Measurements from ENCODE around the gene SLC34A3. TPM values are rescaled to one million over a fixed set of nuclear protein-coding genes. Genes with fewer than 3 reads are reported as not detected.

The SLC34A3 gene
- total and polyA plus RNA-seq, 4 donors, result 0.03 to 0.65 (median 0.12) TPM; not detected in 1

DNA sequence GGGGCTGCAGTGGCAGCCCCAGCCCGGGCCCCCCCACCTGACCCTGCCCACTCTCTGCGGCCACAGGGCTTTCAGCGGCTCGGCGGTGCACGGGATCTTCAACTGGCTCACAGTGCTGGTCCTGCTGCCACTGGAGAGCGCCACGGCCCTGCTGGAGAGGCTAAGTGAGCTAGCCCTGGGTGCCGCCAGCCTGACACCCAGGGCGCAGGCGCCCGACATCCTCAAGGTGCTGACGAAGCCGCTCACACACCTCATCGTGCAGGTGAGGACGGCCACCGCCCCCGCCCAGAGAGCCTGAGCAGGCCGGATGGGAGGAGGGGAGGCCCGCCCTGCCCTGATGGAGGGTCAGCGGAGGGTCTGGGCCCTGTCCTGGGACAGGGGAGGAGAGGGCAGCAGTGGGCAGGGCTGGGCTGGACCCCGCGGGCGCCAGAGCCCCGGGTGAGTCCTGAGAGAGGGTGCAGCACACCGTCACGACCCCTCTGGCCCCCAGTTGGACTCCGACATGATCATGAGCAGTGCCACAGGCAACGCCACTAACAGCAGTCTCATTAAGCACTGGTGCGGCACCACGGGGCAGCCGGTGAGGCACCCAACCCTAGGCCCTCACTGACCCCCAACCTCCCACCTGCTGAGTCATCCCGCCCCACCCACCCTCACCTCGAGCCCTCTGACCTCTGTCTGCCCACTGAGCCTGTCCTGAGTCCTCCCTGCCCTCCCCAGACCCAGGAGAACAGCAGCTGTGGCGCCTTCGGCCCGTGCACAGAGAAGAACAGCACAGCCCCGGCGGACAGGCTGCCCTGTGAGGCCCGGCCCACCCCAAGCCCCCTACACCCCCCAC is 2.7 kb downstream of the SLC34A3 start:
- ATAC-seq (ENCODE audit: insufficient read depth, low FRiP score) (no peak), DNase-seq (no peak)
- WGBS, 2 donors, result 79 to 87% methylated on average over 35 to 40 of the region's 40 CpGs

DNA sequence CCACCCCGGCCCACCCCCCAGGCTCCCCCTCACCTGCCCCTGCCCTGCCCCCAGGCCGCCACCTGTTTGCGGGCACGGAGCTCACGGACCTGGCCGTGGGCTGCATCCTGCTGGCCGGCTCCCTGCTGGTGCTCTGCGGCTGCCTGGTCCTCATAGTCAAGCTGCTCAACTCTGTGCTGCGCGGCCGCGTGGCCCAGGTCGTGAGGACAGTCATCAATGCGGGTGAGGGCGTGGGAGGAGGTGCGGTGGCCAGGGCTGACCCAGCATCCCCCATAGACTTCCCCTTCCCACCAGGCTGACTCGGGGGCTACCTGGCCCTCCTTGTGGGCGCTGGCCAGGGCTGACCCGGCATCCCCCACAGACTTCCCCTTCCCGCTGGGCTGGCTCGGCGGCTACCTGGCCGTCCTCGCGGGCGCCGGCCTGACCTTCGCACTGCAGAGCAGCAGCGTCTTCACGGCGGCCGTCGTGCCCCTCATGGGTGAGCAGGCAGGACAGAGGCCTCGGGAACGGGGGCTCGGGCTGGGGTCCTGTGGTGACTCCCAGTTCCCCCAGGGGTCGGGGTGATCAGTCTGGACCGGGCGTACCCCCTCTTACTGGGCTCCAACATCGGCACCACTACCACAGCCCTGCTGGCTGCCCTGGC is 3.5 kb downstream of the SLC34A3 start:
- DNase-seq, result no peak
- H3K9me3 ChIP-seq (ENCODE audit: control insufficient read depth in 4 of 4, insufficient read depth in 3 of 4, low read length in 3 of 4), result peaks cover 0 to 2% (median 0%) of the 10 kb centered on the region in 4 donors
- peaks cover 0 to 6% (median 0%) of the 10 kb centered on the region in 3 donors for H3K27me3 ChIP-seq (ENCODE audit: control insufficient read depth in 3 of 3, insufficient read depth in 3 of 3, low read length in 2 of 3)
- no peak overlapping the region for H3K9ac ChIP-seq (ENCODE audit: insufficient read depth in 1 of 2, low read length in 2 of 2)
- no peak overlapping the region for H3K4me3 ChIP-seq
- peaks cover 0 to 14% (median 8%) of the 10 kb centered on the region in 5 donors for H3K4me1 ChIP-seq (ENCODE audit: control insufficient read depth in 5 of 5, insufficient read depth in 5 of 5, low read length in 5 of 5)
- H3K27ac ChIP-seq (ENCODE audit: low read depth in 1 of 2, low read length in 1 of 2), result no peak overlapping the region
- ATAC-seq (ENCODE audit: insufficient read depth, low FRiP score), result no peak
- TF ChIP-seq, protein P1, sequence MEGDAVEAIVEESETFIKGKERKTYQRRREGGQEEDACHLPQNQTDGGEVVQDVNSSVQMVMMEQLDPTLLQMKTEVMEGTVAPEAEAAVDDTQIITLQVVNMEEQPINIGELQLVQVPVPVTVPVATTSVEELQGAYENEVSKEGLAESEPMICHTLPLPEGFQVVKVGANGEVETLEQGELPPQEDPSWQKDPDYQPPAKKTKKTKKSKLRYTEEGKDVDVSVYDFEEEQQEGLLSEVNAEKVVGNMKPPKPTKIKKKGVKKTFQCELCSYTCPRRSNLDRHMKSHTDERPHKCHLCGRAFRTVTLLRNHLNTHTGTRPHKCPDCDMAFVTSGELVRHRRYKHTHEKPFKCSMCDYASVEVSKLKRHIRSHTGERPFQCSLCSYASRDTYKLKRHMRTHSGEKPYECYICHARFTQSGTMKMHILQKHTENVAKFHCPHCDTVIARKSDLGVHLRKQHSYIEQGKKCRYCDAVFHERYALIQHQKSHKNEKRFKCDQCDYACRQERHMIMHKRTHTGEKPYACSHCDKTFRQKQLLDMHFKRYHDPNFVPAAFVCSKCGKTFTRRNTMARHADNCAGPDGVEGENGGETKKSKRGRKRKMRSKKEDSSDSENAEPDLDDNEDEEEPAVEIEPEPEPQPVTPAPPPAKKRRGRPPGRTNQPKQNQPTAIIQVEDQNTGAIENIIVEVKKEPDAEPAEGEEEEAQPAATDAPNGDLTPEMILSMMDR (IDR thresholded peaks at IDR 0.05; ENCODE audit: control extremely low read depth, extremely low read depth), result no peak
- 63 to 72% methylated on average over 27 to 40 of the region's 40 CpGs for WGBS, 2 donors
- H3K36me3 ChIP-seq (ENCODE audit: control insufficient read depth in 4 of 4, insufficient read depth in 4 of 4, low read length in 4 of 4), result no peaks in the 10 kb centered on the region

More for the DNA sequence above, 2.7 kb downstream of the SLC34A3 start:
- H3K4me3 ChIP-seq, result no peak overlapping the region
- H3K9me3 ChIP-seq (ENCODE audit: control insufficient read depth in 4 of 4, insufficient read depth in 3 of 4, low read length in 3 of 4), result peaks cover 0 to 2% (median 0%) of the 10 kb centered on the region in 4 donors
- H3K9ac ChIP-seq (ENCODE audit: insufficient read depth in 1 of 2, low read length in 2 of 2), result no peak overlapping the region
- peaks cover 0 to 6% (median 0%) of the 10 kb centered on the region in 3 donors for H3K27me3 ChIP-seq (ENCODE audit: control insufficient read depth in 3 of 3, insufficient read depth in 3 of 3, low read length in 2 of 3)
- H3K4me1 ChIP-seq (ENCODE audit: control insufficient read depth in 5 of 5, insufficient read depth in 5 of 5, low read length in 5 of 5), result peaks cover 0 to 14% (median 4%) of the 10 kb centered on the region in 5 donors
- no peak overlapping the region for H3K27ac ChIP-seq (ENCODE audit: low read depth in 1 of 2, low read length in 1 of 2)
- H3K36me3 ChIP-seq (ENCODE audit: control insufficient read depth in 4 of 4, insufficient read depth in 4 of 4, low read length in 4 of 4), result no peaks in the 10 kb centered on the region
- TF ChIP-seq, protein P1 (IDR thresholded peaks at IDR 0.05; ENCODE audit: control extremely low read depth, extremely low read depth), result no peak

DNA sequence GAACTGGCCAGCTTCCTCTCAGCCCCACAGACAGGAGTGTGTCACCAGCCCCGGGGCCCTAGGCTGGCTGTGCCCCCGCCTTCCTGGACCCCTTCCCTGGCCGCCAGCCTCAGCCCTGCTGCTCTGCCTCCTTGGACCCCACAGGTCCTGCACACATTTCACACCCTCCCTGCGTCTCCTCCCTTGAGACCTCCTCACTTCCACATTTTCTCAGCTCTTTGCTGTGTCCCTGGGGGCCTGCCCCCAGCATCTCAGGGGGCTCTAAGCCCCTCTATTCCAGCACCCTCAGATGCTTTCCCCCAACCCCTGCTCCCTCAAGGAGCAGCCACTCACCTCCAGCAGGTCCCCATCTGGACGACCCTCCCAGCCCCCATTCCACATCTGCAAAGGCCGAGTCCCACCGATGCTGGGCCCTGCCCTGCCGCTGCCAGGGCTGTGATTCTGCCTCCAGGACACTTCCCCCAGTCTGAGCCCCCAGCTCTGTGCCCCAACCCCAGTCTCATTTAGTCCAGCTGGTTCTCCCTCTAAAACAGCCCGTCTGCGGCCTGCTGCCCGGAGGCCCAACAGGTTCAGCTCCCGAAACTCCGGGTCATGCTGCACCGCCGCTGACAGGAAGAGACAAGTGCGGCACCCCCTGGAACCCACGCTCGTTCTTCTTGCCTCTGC is 4.2 kb downstream of the SLC34A3 start:
- Histone ChIP-seq H3K36me3 (ENCODE audit: control insufficient read depth in 4 of 4, insufficient read depth in 4 of 4, low read length in 4 of 4) (no peaks in the 10 kb centered on the region), H3K4me1 (ENCODE audit: control insufficient read depth in 5 of 5, insufficient read depth in 5 of 5, low read length in 5 of 5) (peaks cover 0 to 14% (median 8%) of the 10 kb centered on the region in 5 donors), H3K9ac (ENCODE audit: insufficient read depth in 1 of 2, low read length in 2 of 2) (no peak overlapping the region), H3K27ac (ENCODE audit: low read depth in 1 of 2, low read length in 1 of 2) (no peak overlapping the region), H3K9me3 (ENCODE audit: control insufficient read depth in 4 of 4, insufficient read depth in 3 of 4, low read length in 3 of 4) (no peaks in the 10 kb centered on the region), H3K27me3 (ENCODE audit: control insufficient read depth in 3 of 3, insufficient read depth in 3 of 3, low read length in 2 of 3) (peaks cover 0 to 6% (median 0%) of the 10 kb centered on the region in 3 donors), H3K4me3 (no peak overlapping the region)
- TF ChIP-seq, protein P1 (IDR thresholded peaks at IDR 0.05; ENCODE audit: control extremely low read depth, extremely low read depth), result no peak
- ATAC-seq (ENCODE audit: insufficient read depth, low FRiP score), result no peak
- no peak for DNase-seq
- 70 to 83% methylated on average over 17 to 18 of the region's 18 CpGs for WGBS, 2 donors

Measured in lung (tissue), 12 donors.